Fibroblast of the aortic adventitia (primary cell): ENCODE results near the gene MLF2. TPM values are rescaled to one million over a fixed set of nuclear protein-coding genes. Genes with fewer than 3 reads are reported as not detected.

ENCODE experiments used
- DNase-seq: peaks from one replicate; pipeline ENCODE4 v3.0.0-alpha.2; 2010; ENCODE audit warnings: low read depth
- H3K4me3 ChIP-seq: 2 replicates; pipeline ENCODE4 v1.5.1; 2011; ENCODE audit warnings: low read depth, mild to moderate bottlenecking, control low read depth, low read length, moderate library complexity
- total RNA-seq: library from RNA; depleted of rRNA; stranded (reverse); fragments of >200 nt; gene quantifications from 2 replicates; pipeline ENCODE4 v1.2.3, GENCODE V29; 2012; ENCODE audit warnings: low replicate concordance
- TF ChIP-seq, protein P1 (sequence below): IDR thresholded peaks from 2 replicates; pipeline ENCODE4 v1.5.1; 2011; ENCODE audit warnings: mild to moderate bottlenecking, low read length, control low read depth, inconsistent platforms; ENCODE audit not compliant: insufficient read depth

Gene MLF2
- 29.5 and 104 TPM in 2 replicates for total RNA-seq

GRCh38 chr12:6752921-6753771 lies at the start of gene MLF2:
Gene MLF2 (minus strand): TSS chr12:6753141. CDS start chr12:6752334, 807 bp downstream.
- H3K4me3 ChIP-seq: peak within 1 kb of the TSS; percentile 88
- DNase-seq: peak; percentile 100
- TF ChIP-seq, protein P1, sequence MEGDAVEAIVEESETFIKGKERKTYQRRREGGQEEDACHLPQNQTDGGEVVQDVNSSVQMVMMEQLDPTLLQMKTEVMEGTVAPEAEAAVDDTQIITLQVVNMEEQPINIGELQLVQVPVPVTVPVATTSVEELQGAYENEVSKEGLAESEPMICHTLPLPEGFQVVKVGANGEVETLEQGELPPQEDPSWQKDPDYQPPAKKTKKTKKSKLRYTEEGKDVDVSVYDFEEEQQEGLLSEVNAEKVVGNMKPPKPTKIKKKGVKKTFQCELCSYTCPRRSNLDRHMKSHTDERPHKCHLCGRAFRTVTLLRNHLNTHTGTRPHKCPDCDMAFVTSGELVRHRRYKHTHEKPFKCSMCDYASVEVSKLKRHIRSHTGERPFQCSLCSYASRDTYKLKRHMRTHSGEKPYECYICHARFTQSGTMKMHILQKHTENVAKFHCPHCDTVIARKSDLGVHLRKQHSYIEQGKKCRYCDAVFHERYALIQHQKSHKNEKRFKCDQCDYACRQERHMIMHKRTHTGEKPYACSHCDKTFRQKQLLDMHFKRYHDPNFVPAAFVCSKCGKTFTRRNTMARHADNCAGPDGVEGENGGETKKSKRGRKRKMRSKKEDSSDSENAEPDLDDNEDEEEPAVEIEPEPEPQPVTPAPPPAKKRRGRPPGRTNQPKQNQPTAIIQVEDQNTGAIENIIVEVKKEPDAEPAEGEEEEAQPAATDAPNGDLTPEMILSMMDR: no peak

DNA sequence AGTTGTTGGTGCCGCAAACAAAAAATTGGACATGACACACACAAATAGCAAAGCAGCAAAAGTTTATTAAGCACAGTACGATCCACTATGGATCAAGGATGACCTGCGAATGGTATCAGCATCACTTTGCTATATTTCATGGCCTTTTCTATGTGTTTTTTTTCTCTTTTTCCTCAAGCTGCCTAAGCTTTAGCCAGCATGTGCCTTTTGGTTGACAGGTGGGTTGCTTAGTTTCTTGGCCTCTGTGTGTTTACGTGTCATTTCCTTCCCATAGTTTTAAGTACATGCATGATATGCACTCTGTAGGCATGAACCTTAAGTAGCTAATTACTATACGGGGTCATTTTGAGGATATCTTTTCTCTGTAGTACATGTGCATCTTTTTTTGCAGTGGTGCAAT lies 46.2 kb upstream of the MLF2 start:
- TF ChIP-seq, protein P1: no peak
- DNase-seq: no peak
- no peak overlapping the region for H3K4me3 ChIP-seq

GRCh38 chr12:6796576-6796975 lies 43.6 kb upstream of the MLF2 start:
- DNase-seq: no peak
- TF ChIP-seq, protein P1: no peak
- H3K4me3 ChIP-seq: no peak overlapping the region

- TF ChIP-seq, protein P1: no peak
- no peak overlapping the region for H3K4me3 ChIP-seq
- DNase-seq: no peak
These were observed 42.1 kb upstream of the MLF2 start for GRCh38 chr12:6795088-6795487.

GRCh38 chr12:6792522-6793201 lies 39.7 kb upstream of the MLF2 start:
- no peak for DNase-seq
- TF ChIP-seq, protein P1: no peak
- no peak overlapping the region for H3K4me3 ChIP-seq

DNA sequence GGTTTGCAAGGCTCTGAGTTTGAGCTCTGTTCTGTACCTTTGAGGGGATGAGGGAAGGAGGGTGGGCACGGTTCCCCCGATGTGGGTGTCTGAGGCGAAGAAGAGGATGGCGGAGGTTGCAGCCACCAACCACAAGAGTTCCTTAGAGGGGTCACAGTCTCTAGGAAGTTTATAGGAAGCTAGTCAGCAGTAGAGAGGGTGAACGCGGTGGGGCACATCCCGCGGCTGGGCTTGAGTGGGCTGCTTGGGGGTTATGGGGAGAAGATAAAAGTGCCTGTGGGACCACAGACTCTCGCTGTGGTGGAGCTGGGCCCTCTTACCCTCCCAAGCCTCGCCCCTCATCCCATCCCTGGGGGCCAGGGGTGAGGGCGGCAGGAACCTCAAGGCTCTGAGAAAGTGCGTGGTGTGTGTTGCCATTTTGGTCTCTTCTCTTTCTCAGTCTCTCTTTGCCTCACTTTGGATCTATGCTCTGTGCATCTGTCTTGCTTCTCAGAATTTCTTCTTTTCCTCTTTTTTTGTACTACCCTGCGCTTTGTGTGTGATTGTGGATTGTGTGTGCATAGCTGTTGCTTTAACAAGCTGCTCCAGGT lies 39.1 kb upstream of the MLF2 start:
- no peak for DNase-seq
- H3K4me3 ChIP-seq: no peak overlapping the region
- TF ChIP-seq, protein P1: no peak
